H9 (cell line): ENCODE measurements around the gene IFT25. TPM values are rescaled to one million over a fixed set of nuclear protein-coding genes. Genes with fewer than 3 reads are reported as not detected.

ENCODE experiments used
- DNase-seq: peaks from one replicate; pipeline ENCODE4 v3.0.0-alpha.2; 2017
- H2AFZ ChIP-seq: one replicate; pipeline ENCODE4 v1.6.1; 2013; ENCODE audit warnings: mild to moderate bottlenecking, low read length, control low read depth, moderate library complexity
- H2AK5ac ChIP-seq: 2 replicates; pipeline ENCODE4 v1.6.1; 2013; ENCODE audit warnings: low read length, control low read depth, mixed read lengths; ENCODE audit not compliant: insufficient read length
- H2BK120ac ChIP-seq: one replicate; pipeline ENCODE4 v1.6.1; 2013; ENCODE audit warnings: low read depth, mild to moderate bottlenecking, low read length, control low read depth, inconsistent platforms; ENCODE audit not compliant: poor library complexity, severe bottlenecking
- H2BK12ac ChIP-seq: 2 replicates; pipeline ENCODE4 v1.6.1; 2013; ENCODE audit warnings: low read length, control low read depth, mixed read lengths, low read depth; ENCODE audit not compliant: insufficient read length
- H2BK15ac ChIP-seq: 2 replicates; pipeline ENCODE4 v1.6.1; 2013; ENCODE audit warnings: low read depth, low read length, control low read depth
- H2BK20ac ChIP-seq: one replicate; pipeline ENCODE4 v1.6.1; 2013; ENCODE audit warnings: low read depth, mild to moderate bottlenecking, low read length, control low read depth, inconsistent platforms; ENCODE audit not compliant: poor library complexity, severe bottlenecking
- H2BK5ac ChIP-seq: 2 replicates; pipeline ENCODE4 v1.6.1; 2013; ENCODE audit warnings: low read length, control low read depth, mixed read lengths; ENCODE audit not compliant: insufficient read length
- H3K14ac ChIP-seq: 2 replicates; pipeline ENCODE4 v1.6.1; 2013; ENCODE audit warnings: low read length, control low read depth; ENCODE audit not compliant: insufficient read depth
- H3K18ac ChIP-seq: 2 replicates; pipeline ENCODE4 v1.6.1; 2013; ENCODE audit warnings: low read depth, mild to moderate bottlenecking, mixed read lengths, low read length, control low read depth; ENCODE audit not compliant: insufficient read length
- H3K23ac ChIP-seq: 2 replicates; pipeline ENCODE4 v1.6.1; 2013; ENCODE audit warnings: low read length, control low read depth, mixed read lengths, low read depth; ENCODE audit not compliant: insufficient read length
- H3K23me2 ChIP-seq: 2 replicates; pipeline ENCODE4 v1.6.1; 2013; ENCODE audit warnings: low read depth, mild to moderate bottlenecking, mixed read lengths, low read length, control low read depth; ENCODE audit not compliant: insufficient read length, poor library complexity, severe bottlenecking
- H3K27ac ChIP-seq: 2 replicates; pipeline ENCODE4 v1.5.1; 2013; ENCODE audit warnings: low read length, control low read depth, mixed read lengths, low read depth; ENCODE audit not compliant: insufficient read length
- H3K27me3 ChIP-seq: 2 replicates; pipeline ENCODE4 v1.6.1; 2013; ENCODE audit warnings: low read length, control low read depth, inconsistent platforms; ENCODE audit not compliant: insufficient read depth
- H3K4ac ChIP-seq: 2 replicates; pipeline ENCODE4 v1.6.1; 2013; ENCODE audit warnings: low read depth, mild to moderate bottlenecking, control low read depth, inconsistent platforms, low read length, moderate library complexity
- H3K4me1 ChIP-seq: 2 replicates; pipeline ENCODE4 v1.6.1; 2013; ENCODE audit warnings: low read length, control low read depth, inconsistent platforms; ENCODE audit not compliant: insufficient read depth
- H3K4me2 ChIP-seq: 2 replicates; pipeline ENCODE4 v1.6.1; 2013; ENCODE audit warnings: low read length, control low read depth, mixed read lengths; ENCODE audit not compliant: insufficient read length, insufficient read depth
- H3K56ac ChIP-seq: 2 replicates; pipeline ENCODE4 v1.6.1; 2013; ENCODE audit warnings: low read depth, mild to moderate bottlenecking, mixed read lengths, low read length, control low read depth; ENCODE audit not compliant: insufficient read length
- H3K79me1 ChIP-seq: 2 replicates; pipeline ENCODE4 v1.6.1; 2013; ENCODE audit warnings: low read depth, mild to moderate bottlenecking, moderate library complexity, low read length, control low read depth, inconsistent platforms; ENCODE audit not compliant: insufficient read depth, poor library complexity, severe bottlenecking
- H3K79me2 ChIP-seq: 2 replicates; pipeline ENCODE4 v1.6.1; 2013; ENCODE audit warnings: low read length, control low read depth, inconsistent platforms; ENCODE audit not compliant: insufficient read depth
- H3K9ac ChIP-seq: 2 replicates; pipeline ENCODE4 v1.6.1; 2013; ENCODE audit warnings: low read length, control low read depth, mixed read lengths; ENCODE audit not compliant: insufficient read length; ENCODE audit errors: extremely low read depth
- H3K9me3 ChIP-seq: one replicate; pipeline ENCODE4 v1.6.1; 2013; ENCODE audit warnings: low read depth, low read length, inconsistent platforms; ENCODE audit not compliant: control insufficient read depth
- H3T11ph ChIP-seq: one replicate; pipeline ENCODE4 v1.6.1; 2013; ENCODE audit warnings: mild to moderate bottlenecking, low read length, control low read depth, inconsistent platforms
- H4K20me1 ChIP-seq: one replicate; pipeline ENCODE4 v1.6.1; 2013; ENCODE audit not compliant: control insufficient read depth, insufficient read length, insufficient read depth
- H4K5ac ChIP-seq: 2 replicates; pipeline ENCODE4 v1.6.1; 2013; ENCODE audit warnings: low read depth, mild to moderate bottlenecking, mixed read lengths, low read length, control low read depth; ENCODE audit not compliant: insufficient read length
- H4K8ac ChIP-seq: replicated peaks from 2 replicates; pipeline ENCODE4 v1.6.1; 2013; ENCODE audit warnings: low read length, control low read depth, mixed read lengths, low read depth; ENCODE audit not compliant: insufficient read length
- H4K91ac ChIP-seq: 2 replicates; pipeline ENCODE4 v1.6.1; 2013; ENCODE audit warnings: low read depth, mild to moderate bottlenecking, moderate library complexity, mixed read lengths, low read length, control low read depth; ENCODE audit not compliant: insufficient read length
- H3K27ac Mint-ChIP-seq, 3 experiments: 2 replicates in 2 of 3; 3 replicates in 1 of 3; pipeline ENCODE4 v1.8.0; 2020 to 2021; ENCODE audit warnings: mixed read lengths in 3 of 3, mild to moderate bottlenecking in 1 of 3, moderate library complexity in 1 of 3
- H3K27me3 Mint-ChIP-seq: 2 replicates; pipeline ENCODE4 v1.8.0; 2021; ENCODE audit warnings: low read depth, mild to moderate bottlenecking, moderate library complexity, mixed read lengths
- H3K36me3 Mint-ChIP-seq, 3 experiments: 2 replicates in 2 of 3; 3 replicates in 1 of 3; pipeline ENCODE4 v1.8.0; 2020 to 2021; ENCODE audit warnings: low read depth in 3 of 3, mixed read lengths in 3 of 3; ENCODE audit not compliant: insufficient read depth in 1 of 3
- H3K4me1 Mint-ChIP-seq, 2 experiments: 2 replicates each; pipeline ENCODE4 v1.8.0; 2020; ENCODE audit warnings: mixed read lengths in 2 of 2
- H3K4me3 Mint-ChIP-seq, 2 experiments: 2 replicates in 1 of 2; 3 replicates in 1 of 2; pipeline ENCODE4 v1.8.0; 2020 to 2021; ENCODE audit warnings: mild to moderate bottlenecking in 2 of 2, mixed read lengths in 2 of 2, moderate library complexity in 1 of 2
- H3K9me3 Mint-ChIP-seq, 2 experiments: 2 replicates in 1 of 2; 3 replicates in 1 of 2; pipeline ENCODE4 v1.8.0; 2020; ENCODE audit warnings: mild to moderate bottlenecking in 2 of 2, mixed read lengths in 2 of 2, moderate library complexity in 1 of 2
- WGBS: extraction: QIAGEN DNeasy Blood & Tissue Kit; methylation state at CpG from one replicate; pipeline ENCODE4 v1.1.7; 2013; ENCODE audit warnings: missing lambda C conversion rate, low lambda C conversion rate, mixed read lengths; ENCODE audit not compliant: insufficient read length; ENCODE audit errors: extremely low coverage; 5-methylcytosine and 5-hydroxymethylcytosine counted together
- total RNA-seq: library from RNA; stranded (reverse); gene quantifications from 2 replicates; pipeline ENCODE4 v1.2.1, GENCODE V29; 2021
- TF ChIP-seq, protein P1 (sequence below): fragments of 200-600 bp; sonication (generic); conservative IDR thresholded peaks from 3 replicates; pipeline ENCODE4 v1.8.0; 2021; ENCODE audit warnings: antibody characterized with exemption, mild to moderate bottlenecking

IFT25 gene
- total RNA-seq, 1 experiment from 2014 or later: 36.8 TPM

DNA sequence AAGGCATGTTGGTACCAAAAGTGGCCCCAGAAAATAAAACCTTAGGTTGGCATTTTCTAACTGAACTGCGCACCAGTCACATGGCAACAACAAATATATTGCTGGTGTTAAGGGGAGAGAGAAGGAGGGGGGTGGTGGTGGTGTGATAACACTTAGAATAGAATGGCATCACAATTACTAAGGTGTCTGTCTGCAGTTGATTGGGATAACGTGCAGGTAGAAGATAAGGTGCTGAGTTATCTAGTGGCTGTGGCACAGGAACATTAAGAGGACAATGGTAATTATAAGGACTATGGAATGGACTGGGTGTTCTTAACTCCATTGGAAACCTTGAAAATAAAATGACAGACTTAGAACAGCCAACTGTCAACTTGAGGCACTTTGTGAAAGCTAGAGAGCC, 54.5 kb downstream of the IFT25 start:
- TF ChIP-seq, protein P1, sequence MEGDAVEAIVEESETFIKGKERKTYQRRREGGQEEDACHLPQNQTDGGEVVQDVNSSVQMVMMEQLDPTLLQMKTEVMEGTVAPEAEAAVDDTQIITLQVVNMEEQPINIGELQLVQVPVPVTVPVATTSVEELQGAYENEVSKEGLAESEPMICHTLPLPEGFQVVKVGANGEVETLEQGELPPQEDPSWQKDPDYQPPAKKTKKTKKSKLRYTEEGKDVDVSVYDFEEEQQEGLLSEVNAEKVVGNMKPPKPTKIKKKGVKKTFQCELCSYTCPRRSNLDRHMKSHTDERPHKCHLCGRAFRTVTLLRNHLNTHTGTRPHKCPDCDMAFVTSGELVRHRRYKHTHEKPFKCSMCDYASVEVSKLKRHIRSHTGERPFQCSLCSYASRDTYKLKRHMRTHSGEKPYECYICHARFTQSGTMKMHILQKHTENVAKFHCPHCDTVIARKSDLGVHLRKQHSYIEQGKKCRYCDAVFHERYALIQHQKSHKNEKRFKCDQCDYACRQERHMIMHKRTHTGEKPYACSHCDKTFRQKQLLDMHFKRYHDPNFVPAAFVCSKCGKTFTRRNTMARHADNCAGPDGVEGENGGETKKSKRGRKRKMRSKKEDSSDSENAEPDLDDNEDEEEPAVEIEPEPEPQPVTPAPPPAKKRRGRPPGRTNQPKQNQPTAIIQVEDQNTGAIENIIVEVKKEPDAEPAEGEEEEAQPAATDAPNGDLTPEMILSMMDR: no peak
- Histone ChIP-seq H2BK20ac (no peak overlapping the region), H3K4me2 (no peak overlapping the region), H3K56ac (no peak overlapping the region), H2AK5ac (no peak overlapping the region), H2BK5ac (no peak overlapping the region), H3K79me1 (no peaks in the 10 kb centered on the region), H3K14ac (no peak overlapping the region), H2BK15ac (no peak overlapping the region), H3K4me1 (no peaks in the 10 kb centered on the region; the same call in 1 of the 2 replicates), H4K5ac (no peak overlapping the region), H4K8ac (no peak overlapping the region), H2AFZ (no peak overlapping the region), H3K23me2 (no peaks in the 10 kb centered on the region), H3K4ac (no peak overlapping the region), H3T11ph (no peak overlapping the region), H3K79me2 (no peaks in the 10 kb centered on the region), H4K91ac (no peak overlapping the region), H2BK12ac (no peak overlapping the region), H3K9ac (no peak overlapping the region), H3K23ac (no peak overlapping the region), H3K9me3 (no peaks in the 10 kb centered on the region), H3K18ac (no peak overlapping the region), H3K27me3 (no peaks in the 10 kb centered on the region), H4K20me1 (no peaks in the 10 kb centered on the region), H2BK120ac (no peak overlapping the region), H3K27ac (no peak overlapping the region)
- no peaks in the 10 kb centered on the region for H3K9me3 Mint-ChIP-seq
- H3K36me3 Mint-ChIP-seq: peaks cover 0 to 15% (median 4%) of the 10 kb centered on the region in 3 experiments; a peak in 3 of 7 replicates
- H3K4me1 Mint-ChIP-seq: peaks cover 12 to 19% of the 10 kb centered on the region in 2 experiments
- WGBS: no CpG with 5 or more reads among the region's 2 CpGs
- H3K4me3 Mint-ChIP-seq: no peak overlapping the region
- no peak overlapping the region for H3K27ac Mint-ChIP-seq
- peaks cover 10% of the 10 kb centered on the region for H3K27me3 Mint-ChIP-seq
- DNase-seq: no peak
